Measurements from ENCODE around the gene SULF2.

Gene SULF2

DNA sequence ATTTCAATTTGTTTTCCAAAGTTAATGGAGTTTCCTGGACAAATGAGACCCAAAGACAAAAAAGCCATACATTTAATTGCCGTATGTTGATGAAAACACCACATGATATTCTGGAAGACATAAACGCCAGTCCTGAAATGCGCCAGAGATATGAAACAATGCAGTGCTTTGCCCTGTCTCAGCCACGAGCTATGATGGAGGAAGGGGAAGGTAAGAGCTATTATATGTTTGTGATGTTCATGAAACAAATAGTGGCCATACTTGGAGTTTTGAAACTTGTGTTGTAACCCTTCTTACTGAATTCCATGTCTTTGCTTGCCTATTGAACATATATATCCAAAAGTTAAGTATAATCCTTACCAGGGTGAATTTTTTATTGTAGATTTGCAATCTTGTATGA lies 157.7 kb downstream of the SULF2 start:
- Histone ChIP-seq H3K36me3 (ENCODE audit: insufficient read depth, low read length) (peaks cover 70% of the 10 kb centered on the region), H3K27me3 (ENCODE audit: insufficient read depth, low read length) (no peaks in the 10 kb centered on the region)

GRCh38 chr20:47623206-47623605 lies 162.1 kb downstream of the SULF2 start:
- Histone ChIP-seq H3K27me3 (ENCODE audit: insufficient read depth, low read length) (no peaks in the 10 kb centered on the region), H3K4me1 (ENCODE audit: insufficient read depth, low read length) (no peaks in the 10 kb centered on the region), H3K4me3 (ENCODE audit: low read length) (no peak overlapping the region), H3K27ac (ENCODE audit: low read depth, low read length) (no peak overlapping the region), H3K36me3 (ENCODE audit: insufficient read depth, low read length) (peaks cover 41% of the 10 kb centered on the region), H3K9ac (ENCODE audit: low read depth, low read length) (no peak overlapping the region), H3K9me3 (ENCODE audit: insufficient read depth, low read depth, low read length) (no peaks in the 10 kb centered on the region)
- whole genome bisulfite sequencing: 96% methylated on average over 2 of the region's 2 CpGs

More for the DNA sequence above, 157.7 kb downstream of the SULF2 start:
- 96% methylated on average over 4 of the region's 4 CpGs for WGBS
- no peak overlapping the region for H3K27ac ChIP-seq (ENCODE audit: low read depth, low read length)
- H3K9me3 ChIP-seq (ENCODE audit: insufficient read depth, low read depth, low read length): no peaks in the 10 kb centered on the region
- no peak overlapping the region for H3K9ac ChIP-seq (ENCODE audit: low read depth, low read length)
- H3K4me3 ChIP-seq (ENCODE audit: low read length): no peak overlapping the region
- no peaks in the 10 kb centered on the region for H3K4me1 ChIP-seq (ENCODE audit: insufficient read depth, low read length)

DNA sequence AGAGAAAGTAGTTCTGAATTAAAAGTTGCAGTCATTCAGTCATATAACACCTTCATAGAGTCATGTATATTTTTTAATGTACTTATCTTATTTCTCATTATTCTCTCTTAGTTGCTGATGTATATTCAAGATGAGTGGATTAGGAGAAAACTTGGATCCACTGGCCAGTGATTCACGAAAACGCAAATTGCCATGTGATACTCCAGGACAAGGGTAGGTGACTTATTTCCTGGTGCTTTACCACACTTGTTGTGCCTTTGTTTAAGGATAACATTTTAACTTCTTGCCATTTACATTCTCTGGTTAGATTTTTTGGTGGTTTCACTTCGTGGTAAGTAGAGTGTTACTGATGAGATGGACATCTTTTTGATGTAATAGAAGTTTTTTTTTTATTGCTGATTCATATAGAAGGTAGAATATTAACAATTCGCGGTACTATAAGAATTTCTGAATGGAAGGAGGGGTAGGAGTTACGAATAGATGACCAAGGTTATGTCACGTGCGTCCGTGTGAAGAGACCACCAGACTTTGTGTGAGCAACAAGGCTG lies 163.1 kb downstream of the SULF2 start:
- no peaks in the 10 kb centered on the region for H3K4me1 ChIP-seq (ENCODE audit: insufficient read depth, low read length)
- peaks cover 33% of the 10 kb centered on the region; the same call in 1 of the 2 replicates for H3K36me3 ChIP-seq (ENCODE audit: insufficient read depth, low read length)
- H3K27me3 ChIP-seq (ENCODE audit: insufficient read depth, low read length): no peaks in the 10 kb centered on the region
- no peak overlapping the region for H3K4me3 ChIP-seq (ENCODE audit: low read length)
- no peaks in the 10 kb centered on the region for H3K9me3 ChIP-seq (ENCODE audit: insufficient read depth, low read depth, low read length)
- no peak overlapping the region for H3K9ac ChIP-seq (ENCODE audit: low read depth, low read length)
- 96% methylated on average over 9 of the region's 9 CpGs for WGBS
- H3K27ac ChIP-seq (ENCODE audit: low read depth, low read length): no peak overlapping the region

DNA sequence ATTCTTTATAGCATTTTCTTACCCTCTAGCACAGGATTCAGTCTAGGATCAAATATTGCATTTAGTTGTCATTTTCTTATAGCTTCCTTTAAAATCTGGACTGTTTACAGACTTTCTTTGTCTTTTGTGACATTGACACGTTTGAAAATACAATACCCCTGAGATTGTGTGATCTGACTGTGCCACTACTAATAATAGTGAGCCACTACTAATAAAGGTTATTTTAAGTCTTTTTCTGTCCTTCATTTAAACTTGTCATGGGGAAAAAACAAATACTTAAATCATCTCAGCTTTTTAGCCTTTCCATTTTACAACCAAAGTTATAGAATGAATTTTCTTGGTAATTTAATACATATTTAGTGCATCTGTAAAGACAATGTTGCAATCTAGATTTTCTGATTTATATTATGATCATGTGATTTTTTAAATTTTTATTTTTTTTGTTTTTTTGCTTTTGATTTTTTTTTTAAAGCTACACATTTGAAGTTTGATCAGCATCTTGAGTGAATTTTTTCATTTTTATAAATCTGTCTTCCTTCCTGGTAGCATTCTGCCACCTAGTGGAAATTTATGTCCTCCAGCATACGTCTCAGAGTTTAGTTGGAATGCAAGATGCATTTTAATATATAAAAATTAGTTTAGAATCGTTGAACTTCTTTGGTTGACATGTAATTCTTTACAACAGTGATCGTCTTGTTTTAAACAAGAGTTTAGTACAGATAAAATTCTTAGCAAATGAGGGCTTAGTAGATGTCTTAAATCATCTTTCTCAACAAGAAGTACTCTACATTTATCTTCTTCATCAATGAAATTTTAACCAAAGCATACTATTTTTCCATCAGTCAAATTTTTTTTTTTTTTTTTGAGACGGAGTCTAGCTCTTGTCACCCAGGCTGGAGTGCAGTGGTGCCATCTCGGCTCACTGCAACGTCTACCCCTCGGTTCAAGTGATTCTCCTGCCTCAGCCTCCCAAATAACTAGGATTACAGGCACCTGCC lies 164.2 kb downstream of the SULF2 start:
- H3K9ac ChIP-seq (ENCODE audit: low read depth, low read length): no peak overlapping the region
- H3K27me3 ChIP-seq (ENCODE audit: insufficient read depth, low read length): no peaks in the 10 kb centered on the region
- H3K27ac ChIP-seq (ENCODE audit: low read depth, low read length): no peak overlapping the region
- 93% methylated on average over 7 of the region's 8 CpGs for WGBS
- no peaks in the 10 kb centered on the region for H3K9me3 ChIP-seq (ENCODE audit: insufficient read depth, low read depth, low read length)
- peaks cover 22% of the 10 kb centered on the region; the same call in 1 of the 2 replicates for H3K36me3 ChIP-seq (ENCODE audit: insufficient read depth, low read length)
- H3K4me1 ChIP-seq (ENCODE audit: insufficient read depth, low read length): no peaks in the 10 kb centered on the region
- H3K4me3 ChIP-seq (ENCODE audit: low read length): no peak overlapping the region

DNA sequence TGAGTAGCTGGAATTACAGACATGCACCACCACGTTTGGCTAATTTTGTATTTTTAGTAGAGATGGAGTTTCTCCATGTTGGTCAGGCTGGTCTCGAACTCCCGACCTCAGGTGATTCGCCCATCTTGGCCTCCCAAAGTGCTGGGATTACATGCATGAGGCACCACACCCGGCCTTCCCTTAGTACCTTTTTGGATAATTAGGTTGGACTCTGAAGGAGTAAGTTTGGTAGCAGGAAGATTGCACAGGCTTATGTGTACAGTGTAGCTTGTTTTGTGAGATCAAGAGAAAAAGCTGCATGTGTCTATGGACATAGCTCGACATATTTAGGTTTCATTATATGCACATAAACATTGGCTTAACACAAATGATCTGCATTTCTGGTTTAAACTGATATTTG lies 166.8 kb downstream of the SULF2 start:
- no peaks in the 10 kb centered on the region for H3K4me1 ChIP-seq (ENCODE audit: insufficient read depth, low read length)

GRCh38 chr20:47614703-47615309 lies 170.5 kb downstream of the SULF2 start:
- no peaks in the 10 kb centered on the region for H3K36me3 ChIP-seq (ENCODE audit: insufficient read depth, low read length)
- H3K27me3 ChIP-seq (ENCODE audit: insufficient read depth, low read length): no peaks in the 10 kb centered on the region
- no peaks in the 10 kb centered on the region for H3K4me1 ChIP-seq (ENCODE audit: insufficient read depth, low read length)
- H3K9ac ChIP-seq (ENCODE audit: low read depth, low read length): no peak overlapping the region
- no peak overlapping the region for H3K27ac ChIP-seq (ENCODE audit: low read depth, low read length)
- H3K9me3 ChIP-seq (ENCODE audit: insufficient read depth, low read depth, low read length): no peaks in the 10 kb centered on the region
- no peak overlapping the region for H3K4me3 ChIP-seq (ENCODE audit: low read length)
- 100% methylated on average over 2 of the region's 2 CpGs for WGBS

More for the DNA sequence above, 166.8 kb downstream of the SULF2 start:
- 98% methylated on average over 6 of the region's 6 CpGs for WGBS
- Histone ChIP-seq H3K27ac (ENCODE audit: low read depth, low read length) (no peak overlapping the region), H3K9ac (ENCODE audit: low read depth, low read length) (no peak overlapping the region), H3K36me3 (ENCODE audit: insufficient read depth, low read length) (peaks cover 6% of the 10 kb centered on the region; the same call in 1 of the 2 replicates), H3K4me3 (ENCODE audit: low read length) (no peak overlapping the region), H3K9me3 (ENCODE audit: insufficient read depth, low read depth, low read length) (no peaks in the 10 kb centered on the region), H3K27me3 (ENCODE audit: insufficient read depth, low read length) (no peaks in the 10 kb centered on the region)

GRCh38 chr20:47612670-47613069 lies 172.6 kb downstream of the SULF2 start:
- Histone ChIP-seq H3K9ac (ENCODE audit: low read depth, low read length) (no peak overlapping the region), H3K27ac (ENCODE audit: low read depth, low read length) (no peak overlapping the region), H3K27me3 (ENCODE audit: insufficient read depth, low read length) (no peaks in the 10 kb centered on the region), H3K36me3 (ENCODE audit: insufficient read depth, low read length) (no peaks in the 10 kb centered on the region), H3K9me3 (ENCODE audit: insufficient read depth, low read depth, low read length) (no peaks in the 10 kb centered on the region), H3K4me1 (ENCODE audit: insufficient read depth, low read length) (no peaks in the 10 kb centered on the region), H3K4me3 (ENCODE audit: low read length) (no peak overlapping the region)
- 100% methylated on average over 1 of the region's 2 CpGs for WGBS

DNA sequence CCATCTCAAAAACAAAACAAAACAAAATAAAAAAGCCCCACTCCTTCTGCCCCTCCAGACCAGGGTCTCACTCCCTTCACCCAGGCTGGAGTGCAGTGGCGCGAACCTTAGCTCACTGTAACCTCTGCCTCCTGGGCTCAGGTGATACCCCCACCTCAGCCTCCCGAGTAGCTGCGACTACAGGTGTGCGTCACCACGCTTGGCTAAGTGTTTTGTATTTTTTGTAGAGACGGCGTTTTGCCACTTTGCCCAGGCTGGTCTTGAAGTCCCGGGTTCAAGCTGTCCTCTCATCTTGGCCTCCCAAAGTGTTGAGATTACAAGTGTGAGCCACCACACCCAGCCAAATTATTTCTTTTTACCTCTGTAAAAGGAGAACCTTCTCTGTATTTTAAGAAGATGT lies 173.5 kb downstream of the SULF2 start:
- Histone ChIP-seq H3K36me3 (ENCODE audit: insufficient read depth, low read length) (no peaks in the 10 kb centered on the region), H3K9ac (ENCODE audit: low read depth, low read length) (no peak overlapping the region), H3K4me3 (ENCODE audit: low read length) (no peak overlapping the region), H3K27me3 (ENCODE audit: insufficient read depth, low read length) (no peaks in the 10 kb centered on the region), H3K27ac (ENCODE audit: low read depth, low read length) (no peak overlapping the region), H3K9me3 (ENCODE audit: insufficient read depth, low read depth, low read length) (no peaks in the 10 kb centered on the region), H3K4me1 (ENCODE audit: insufficient read depth, low read length) (0 out of 2 replicates have a peak, but pooled peaks cover 4% of the 10 kb centered on the region)
- 98% methylated on average over 9 of the region's 9 CpGs for WGBS

DNA sequence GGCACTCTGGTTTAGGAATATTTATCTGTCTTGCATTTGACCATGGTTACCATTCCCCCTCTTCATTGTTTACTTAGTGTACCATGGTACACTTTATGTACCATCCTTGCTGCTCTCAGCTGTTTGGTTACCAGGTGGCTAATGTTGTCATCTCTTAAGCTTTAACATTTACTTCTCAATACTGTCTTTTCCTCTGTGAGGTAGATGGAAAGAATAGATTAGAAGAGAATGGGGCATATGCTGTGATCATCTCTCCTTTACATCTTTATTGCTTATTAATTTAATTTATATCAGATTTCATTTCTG lies 174.4 kb downstream of the SULF2 start:
- Histone ChIP-seq H3K27ac (ENCODE audit: low read depth, low read length) (no peak overlapping the region), H3K9me3 (ENCODE audit: insufficient read depth, low read depth, low read length) (no peaks in the 10 kb centered on the region), H3K4me1 (ENCODE audit: insufficient read depth, low read length) (0 out of 2 replicates have a peak, but pooled peaks cover 8% of the 10 kb centered on the region), H3K27me3 (ENCODE audit: insufficient read depth, low read length) (no peaks in the 10 kb centered on the region), H3K4me3 (ENCODE audit: low read length) (no peak overlapping the region), H3K9ac (ENCODE audit: low read depth, low read length) (no peak overlapping the region), H3K36me3 (ENCODE audit: insufficient read depth, low read length) (no peaks in the 10 kb centered on the region)

- no peak overlapping the region for H3K9ac ChIP-seq (ENCODE audit: low read depth, low read length)
- H3K4me3 ChIP-seq (ENCODE audit: low read length): no peak overlapping the region
- 0 out of 2 replicates have a peak, but pooled peaks cover 8% of the 10 kb centered on the region for H3K4me1 ChIP-seq (ENCODE audit: insufficient read depth, low read length)
- no peaks in the 10 kb centered on the region for H3K9me3 ChIP-seq (ENCODE audit: insufficient read depth, low read depth, low read length)
- no peak overlapping the region for H3K27ac ChIP-seq (ENCODE audit: low read depth, low read length)
- no peaks in the 10 kb centered on the region for H3K27me3 ChIP-seq (ENCODE audit: insufficient read depth, low read length)
- 94% methylated on average over 6 of the region's 6 CpGs for WGBS
- no peaks in the 10 kb centered on the region for H3K36me3 ChIP-seq (ENCODE audit: insufficient read depth, low read length)
Measured at GRCh38 chr20:47610247-47610944, 174.9 kb downstream of the SULF2 start.

DNA sequence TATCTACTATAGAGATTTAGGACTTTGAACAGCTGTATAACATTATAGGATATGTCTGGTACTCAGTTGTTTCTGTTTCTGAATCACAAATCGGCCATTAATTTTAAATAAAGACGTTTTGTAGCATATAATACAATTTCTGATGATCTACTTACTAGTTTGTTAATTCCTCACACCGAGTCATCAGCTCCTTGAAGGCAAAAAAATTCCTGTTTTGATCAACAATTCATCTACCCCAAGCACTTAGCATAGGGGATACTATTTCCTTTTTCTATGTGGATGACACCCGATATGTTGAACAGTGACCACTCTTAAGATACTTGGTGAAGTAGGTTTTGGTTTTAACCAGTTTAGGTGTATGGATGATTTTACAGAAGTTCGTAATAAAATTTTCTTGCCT lies 176.3 kb downstream of the SULF2 start:
- no peak overlapping the region for H3K9ac ChIP-seq (ENCODE audit: low read depth, low read length)
- no peak overlapping the region for H3K4me3 ChIP-seq (ENCODE audit: low read length)

More for the DNA sequence above, 176.3 kb downstream of the SULF2 start:
- 90% methylated on average over 4 of the region's 5 CpGs for WGBS
- H3K36me3 ChIP-seq (ENCODE audit: insufficient read depth, low read length): no peaks in the 10 kb centered on the region
- H3K9me3 ChIP-seq (ENCODE audit: insufficient read depth, low read depth, low read length): no peaks in the 10 kb centered on the region
- no peaks in the 10 kb centered on the region for H3K27me3 ChIP-seq (ENCODE audit: insufficient read depth, low read length)
- H3K4me1 ChIP-seq (ENCODE audit: insufficient read depth, low read length): peaks cover 8% of the 10 kb centered on the region; the same call in 1 of the 2 replicates
- no peak overlapping the region for H3K27ac ChIP-seq (ENCODE audit: low read depth, low read length)

All from HUES64 (cell line).